Measurements from ENCODE around the gene TXNRD1.
A peak's percentile ranks its signal among the peaks of the same experiment; 100 is the strongest.
"Not testable (repeated sequence)": the region's sequence is repeated elsewhere in the genome, so short reads cannot be mapped to it uniquely, and the experiment has no call there.

The TXNRD1 gene

DNA sequence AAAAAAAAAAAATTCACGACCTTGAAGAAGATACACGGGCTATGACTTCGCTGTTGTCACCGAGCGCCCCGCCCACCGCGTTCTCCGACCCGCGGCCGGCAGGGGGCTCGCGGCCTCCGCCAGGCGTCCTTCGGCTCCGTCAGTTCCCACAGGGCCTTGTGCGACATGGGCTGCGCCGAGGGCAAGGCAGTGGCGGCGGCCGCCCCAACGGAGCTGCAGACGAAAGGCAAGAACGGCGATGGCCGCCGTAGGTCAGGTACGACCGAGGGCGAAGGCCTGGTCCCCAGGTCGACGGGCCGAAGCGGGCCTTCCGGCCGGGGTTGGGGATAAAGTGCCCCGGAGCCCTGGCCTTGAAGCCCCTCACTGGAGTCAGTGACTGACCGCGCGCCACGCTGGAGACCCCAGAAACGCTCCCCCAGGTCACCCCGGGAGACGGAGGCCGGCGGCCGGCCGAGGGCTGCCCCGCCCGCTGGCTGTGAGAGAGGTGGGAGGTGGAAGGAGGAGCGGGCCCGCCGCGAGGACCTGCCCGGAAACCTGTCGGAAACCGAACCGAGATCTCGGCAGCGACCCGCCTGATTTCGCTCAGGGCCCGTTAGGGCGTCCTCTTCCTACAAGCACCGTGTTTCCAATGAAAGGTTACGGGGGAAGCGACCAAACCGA lies at the start of gene TXNRD1:
Gene TXNRD1 (plus strand): TSS at position 142 of the 660 bp plus-strand sequence. CDS start 24 bp downstream, at position 166.
- Histone ChIP-seq H3K4me1 (ENCODE audit: control insufficient read depth, insufficient read depth, low read length) (peaks cover 13% of the 10 kb centered on the region), H3K4me3 (ENCODE audit: low read length) (peak within 1 kb of the TSS; percentile 77), H3K27me3 (ENCODE audit: control insufficient read depth, insufficient read depth, low read length) (no peaks in the 10 kb centered on the region), H3K27ac (ENCODE audit: low read depth, low read length) (peak within 1 kb of the TSS; percentile 82), H3K36me3 (ENCODE audit: control insufficient read depth, insufficient read depth, low read length) (no peaks in the 10 kb centered on the region), H3K9ac (ENCODE audit: low read length) (peak within 1 kb of the TSS; percentile 68)

DNA sequence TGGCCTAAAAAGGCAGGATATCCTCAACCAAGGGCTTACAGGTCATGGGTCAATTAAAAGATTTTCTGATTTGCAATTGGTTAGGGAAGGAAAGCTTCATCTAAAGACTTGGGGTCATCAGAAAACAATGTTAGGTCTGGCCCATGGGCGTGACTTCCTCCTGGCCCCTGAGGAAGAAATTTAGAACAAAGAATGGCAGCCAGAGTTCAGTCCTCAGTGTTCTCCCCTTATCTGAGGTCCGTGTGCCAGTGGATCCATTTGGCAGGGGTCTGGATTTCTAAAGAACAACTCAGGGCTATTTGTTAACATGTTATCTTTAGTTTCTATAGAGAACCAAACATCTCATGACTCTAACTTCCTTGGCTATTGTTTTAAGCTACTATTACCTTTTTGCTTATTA lies 49.8 kb upstream of the TXNRD1 start:
- no peak overlapping the region for H3K9ac ChIP-seq (ENCODE audit: low read length)
- H3K4me3 ChIP-seq (ENCODE audit: low read length): no peak overlapping the region
- no peaks in the 10 kb centered on the region for H3K36me3 ChIP-seq (ENCODE audit: control insufficient read depth, insufficient read depth, low read length)
- H3K27me3 ChIP-seq (ENCODE audit: control insufficient read depth, insufficient read depth, low read length): no peaks in the 10 kb centered on the region
- no peaks in the 10 kb centered on the region for H3K4me1 ChIP-seq (ENCODE audit: control insufficient read depth, insufficient read depth, low read length)
- no peak overlapping the region for H3K27ac ChIP-seq (ENCODE audit: low read depth, low read length)

DNA sequence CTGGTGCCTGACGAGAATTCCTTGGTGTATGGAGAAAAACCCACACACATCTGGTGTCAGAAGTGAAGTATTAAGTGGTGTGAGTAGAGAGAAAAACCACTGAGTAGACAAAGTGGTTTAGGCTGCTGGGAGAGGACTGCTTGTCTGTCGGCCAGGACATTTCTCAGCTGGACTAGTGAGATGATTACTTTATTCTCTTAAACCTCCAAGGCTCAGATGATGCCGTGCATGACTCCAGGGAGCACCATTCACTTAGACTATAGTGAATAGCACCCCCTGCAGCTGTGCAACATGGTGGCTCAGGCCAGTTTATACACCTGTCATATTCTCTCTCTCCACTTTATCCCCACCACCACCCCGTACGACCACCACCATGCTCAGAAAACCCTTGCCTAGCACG lies 49.1 kb upstream of the TXNRD1 start:
- no peak overlapping the region for H3K27ac ChIP-seq (ENCODE audit: low read depth, low read length)
- no peaks in the 10 kb centered on the region for H3K27me3 ChIP-seq (ENCODE audit: control insufficient read depth, insufficient read depth, low read length)
- no peaks in the 10 kb centered on the region for H3K4me1 ChIP-seq (ENCODE audit: control insufficient read depth, insufficient read depth, low read length)
- H3K36me3 ChIP-seq (ENCODE audit: control insufficient read depth, insufficient read depth, low read length): no peaks in the 10 kb centered on the region
- no peak overlapping the region for H3K4me3 ChIP-seq (ENCODE audit: low read length)
- H3K9ac ChIP-seq (ENCODE audit: low read length): no peak overlapping the region

DNA sequence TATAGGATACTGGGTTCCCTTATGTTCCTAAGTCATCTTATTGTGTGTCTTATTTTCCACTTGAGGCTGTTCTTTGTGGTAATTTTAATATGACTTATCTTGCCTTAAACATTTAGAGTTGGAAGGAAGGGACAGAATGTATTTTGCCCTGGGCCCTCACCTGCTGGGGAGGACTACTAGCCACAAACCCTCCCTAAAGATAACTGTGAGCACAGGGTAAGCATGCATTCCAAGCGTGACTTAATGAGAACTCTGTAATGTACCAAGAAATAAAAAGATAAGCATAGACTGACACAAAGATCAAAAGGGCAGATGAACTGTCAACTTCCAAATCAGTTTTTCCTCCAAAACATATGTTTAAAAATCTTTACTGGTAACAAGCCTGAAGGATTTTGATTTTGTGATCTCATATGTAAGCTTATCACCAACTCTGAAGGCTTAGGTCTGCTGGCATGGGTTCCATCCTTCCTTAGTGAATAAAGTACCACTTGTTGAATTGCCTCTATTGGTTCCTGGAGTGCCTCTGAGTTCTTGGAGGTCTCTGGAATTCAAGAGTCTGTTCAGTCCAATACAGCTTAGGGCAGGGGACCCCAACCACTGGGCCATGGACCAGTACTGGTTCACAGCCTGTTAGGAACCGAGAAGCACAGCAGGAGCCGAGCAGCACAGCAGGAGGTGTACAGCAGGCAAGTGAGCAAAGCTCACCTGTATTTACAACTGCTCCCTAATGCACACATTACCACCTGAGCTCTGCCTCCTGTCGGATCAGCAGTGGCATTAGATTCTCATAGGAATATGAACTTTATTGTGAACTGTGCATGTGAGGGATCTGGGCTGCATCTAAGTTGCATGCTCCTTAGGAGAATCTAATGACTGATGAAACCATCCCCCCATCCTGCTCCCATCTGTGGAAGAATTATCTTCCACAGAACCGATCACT lies 47.8 kb upstream of the TXNRD1 start:
- H3K4me3 ChIP-seq (ENCODE audit: low read length): no peak overlapping the region
- H3K27ac ChIP-seq (ENCODE audit: low read depth, low read length): no peak overlapping the region
- no peaks in the 10 kb centered on the region for H3K36me3 ChIP-seq (ENCODE audit: control insufficient read depth, insufficient read depth, low read length)
- H3K4me1 ChIP-seq (ENCODE audit: control insufficient read depth, insufficient read depth, low read length): no peaks in the 10 kb centered on the region
- H3K27me3 ChIP-seq (ENCODE audit: control insufficient read depth, insufficient read depth, low read length): no peaks in the 10 kb centered on the region
- H3K9ac ChIP-seq (ENCODE audit: low read length): no peak overlapping the region

DNA sequence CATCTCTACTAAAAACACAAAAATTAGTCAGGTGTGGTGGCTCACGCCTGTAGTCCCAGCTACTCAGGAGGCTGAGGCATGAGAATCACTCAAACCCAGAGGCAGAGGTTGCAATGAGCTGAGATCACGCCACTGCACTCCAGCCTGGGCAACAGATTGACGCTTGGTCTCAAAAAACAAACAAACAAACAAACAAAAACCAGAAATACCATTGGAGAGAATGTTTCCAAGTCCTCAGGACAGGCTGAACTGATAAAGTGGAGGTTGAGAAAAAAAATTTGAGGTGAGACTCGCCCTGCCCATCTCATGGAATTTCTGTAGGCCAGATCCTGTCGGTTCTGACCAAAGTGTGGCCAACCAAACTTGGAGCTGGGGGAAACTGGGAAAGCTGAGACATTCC lies 47.0 kb upstream of the TXNRD1 start:
- no peak overlapping the region for H3K4me3 ChIP-seq (ENCODE audit: low read length)
- no peaks in the 10 kb centered on the region for H3K36me3 ChIP-seq (ENCODE audit: control insufficient read depth, insufficient read depth, low read length)
- no peaks in the 10 kb centered on the region for H3K27me3 ChIP-seq (ENCODE audit: control insufficient read depth, insufficient read depth, low read length)
- H3K4me1 ChIP-seq (ENCODE audit: control insufficient read depth, insufficient read depth, low read length): no peaks in the 10 kb centered on the region
- no peak overlapping the region for H3K27ac ChIP-seq (ENCODE audit: low read depth, low read length)
- H3K9ac ChIP-seq (ENCODE audit: low read length): no peak overlapping the region

DNA sequence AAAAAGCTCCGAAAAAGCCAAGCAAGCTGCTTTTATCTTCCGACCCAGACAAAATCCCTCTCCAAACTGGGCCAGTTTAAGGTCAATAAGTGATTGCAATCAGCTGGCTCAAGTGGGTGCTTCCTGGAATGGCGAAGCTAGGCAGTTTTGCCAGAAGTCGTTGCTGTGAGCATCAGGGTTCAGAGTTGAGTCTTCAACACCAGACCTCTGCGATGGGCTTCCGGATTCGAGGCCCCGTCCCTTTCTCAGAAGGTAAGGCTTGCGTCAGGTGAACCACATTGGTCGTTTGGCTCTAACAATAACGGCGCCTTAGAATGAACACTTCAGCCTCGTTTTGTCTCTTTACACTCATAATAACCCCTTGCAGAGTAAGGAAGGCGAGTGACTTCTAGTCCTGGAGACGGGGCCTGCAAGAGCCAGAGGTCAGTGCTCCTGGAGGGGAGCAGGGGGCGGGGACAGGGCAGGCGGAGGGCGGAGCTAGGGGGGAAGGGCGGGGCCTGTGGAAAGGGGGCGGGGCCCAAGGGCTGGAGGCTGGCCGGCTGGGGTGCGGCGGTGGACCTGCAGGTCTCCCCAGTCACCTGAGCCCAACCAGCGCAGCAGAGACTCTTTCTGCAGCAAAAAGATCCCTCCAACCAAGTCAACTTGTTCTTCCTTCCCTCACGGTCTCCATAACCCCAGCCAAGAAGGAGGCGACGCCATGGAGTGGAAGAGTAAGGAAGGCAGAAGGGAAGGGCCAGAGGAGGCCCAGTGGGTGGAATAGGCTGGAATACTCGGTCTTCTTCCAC lies 43.6 kb upstream of the TXNRD1 start:
- Histone ChIP-seq H3K9ac (ENCODE audit: low read length) (no peak overlapping the region), H3K27me3 (ENCODE audit: control insufficient read depth, insufficient read depth, low read length) (no peaks in the 10 kb centered on the region), H3K4me1 (ENCODE audit: control insufficient read depth, insufficient read depth, low read length) (peaks cover 3% of the 10 kb centered on the region), H3K4me3 (ENCODE audit: low read length) (no peak overlapping the region), H3K36me3 (ENCODE audit: control insufficient read depth, insufficient read depth, low read length) (no peaks in the 10 kb centered on the region), H3K27ac (ENCODE audit: low read depth, low read length) (no peak overlapping the region)

DNA sequence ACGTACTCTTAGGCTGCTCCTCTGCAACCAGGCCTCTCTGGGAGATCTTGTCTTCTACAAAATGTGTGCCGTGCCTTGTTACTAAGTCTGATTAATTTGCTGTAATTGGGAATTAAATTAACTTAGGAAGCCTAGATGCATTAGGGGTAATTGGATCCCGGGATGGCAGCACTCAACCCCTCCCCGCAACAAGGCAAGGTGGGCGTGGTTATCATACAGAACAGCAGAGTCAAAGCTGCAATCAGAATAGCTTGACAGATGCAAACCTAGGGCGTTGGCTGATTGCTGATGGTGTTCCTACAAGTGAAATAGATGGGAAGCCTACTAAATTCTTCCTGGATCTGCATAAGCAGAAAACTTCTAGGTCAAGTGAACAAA lies 43.0 kb upstream of the TXNRD1 start:
- H3K27me3 ChIP-seq (ENCODE audit: control insufficient read depth, insufficient read depth, low read length): no peaks in the 10 kb centered on the region
- H3K4me1 ChIP-seq (ENCODE audit: control insufficient read depth, insufficient read depth, low read length): peaks cover 9% of the 10 kb centered on the region
- H3K4me3 ChIP-seq (ENCODE audit: low read length): no peak overlapping the region
- no peak overlapping the region for H3K27ac ChIP-seq (ENCODE audit: low read depth, low read length)
- no peak overlapping the region for H3K9ac ChIP-seq (ENCODE audit: low read length)
- H3K36me3 ChIP-seq (ENCODE audit: control insufficient read depth, insufficient read depth, low read length): no peaks in the 10 kb centered on the region

DNA sequence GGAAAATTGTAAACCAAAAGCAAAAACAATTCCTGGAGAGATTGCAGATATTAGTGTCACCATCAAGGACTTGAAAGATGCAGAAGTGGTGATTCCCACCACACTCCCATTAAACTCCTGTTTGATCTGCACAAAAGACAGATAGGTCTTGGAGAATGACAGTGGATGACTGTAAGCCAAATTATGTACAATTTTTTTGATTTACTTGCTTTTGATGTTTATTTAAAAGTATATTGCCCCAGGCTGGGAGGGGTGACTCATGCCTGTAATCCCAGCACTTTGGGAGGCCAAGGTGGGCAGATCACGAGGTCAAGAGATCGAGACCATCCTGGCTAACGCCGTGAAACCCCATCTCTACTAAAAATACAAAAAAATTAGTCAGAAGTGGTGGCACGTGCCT lies 41.8 kb upstream of the TXNRD1 start:
- peaks cover 21% of the 10 kb centered on the region for H3K4me1 ChIP-seq (ENCODE audit: control insufficient read depth, insufficient read depth, low read length)
- H3K4me3 ChIP-seq (ENCODE audit: low read length); H3K27me3 ChIP-seq (ENCODE audit: control insufficient read depth, insufficient read depth, low read length); H3K9ac ChIP-seq (ENCODE audit: low read length); H3K27ac ChIP-seq (ENCODE audit: low read depth, low read length); H3K36me3 ChIP-seq (ENCODE audit: control insufficient read depth, insufficient read depth, low read length): not testable (repeated sequence)

DNA sequence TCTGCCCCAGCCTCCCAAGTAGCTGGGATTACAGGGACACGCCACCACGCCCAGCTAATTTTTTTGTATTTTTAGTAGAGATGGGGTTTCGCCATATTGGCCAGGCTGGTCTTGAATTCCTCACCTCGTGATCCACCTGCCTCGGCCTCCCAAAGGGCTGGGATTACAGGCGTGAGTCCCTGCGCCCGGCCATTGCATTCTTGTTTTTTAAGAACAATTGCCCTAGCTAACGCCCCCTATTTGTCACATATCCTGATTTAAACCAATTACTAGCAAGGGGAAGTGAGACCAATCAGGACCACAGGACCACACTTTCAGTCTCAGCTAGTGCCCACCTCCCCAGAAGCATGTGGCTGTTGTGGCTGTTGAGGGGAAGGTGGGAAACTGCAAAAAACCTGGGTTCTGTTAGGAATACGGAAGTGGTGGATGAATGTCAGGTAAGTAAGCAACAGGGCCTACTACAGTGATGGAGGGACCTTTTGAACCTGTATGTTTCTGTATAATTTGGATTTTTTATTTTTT lies 39.8 kb upstream of the TXNRD1 start:
- H3K27me3 ChIP-seq (ENCODE audit: control insufficient read depth, insufficient read depth, low read length): no peaks in the 10 kb centered on the region
- H3K4me1 ChIP-seq (ENCODE audit: control insufficient read depth, insufficient read depth, low read length): peaks cover 25% of the 10 kb centered on the region
- H3K36me3 ChIP-seq (ENCODE audit: control insufficient read depth, insufficient read depth, low read length): no peaks in the 10 kb centered on the region
- no peak overlapping the region for H3K9ac ChIP-seq (ENCODE audit: low read length)
- no peak overlapping the region for H3K27ac ChIP-seq (ENCODE audit: low read depth, low read length)
- no peak overlapping the region for H3K4me3 ChIP-seq (ENCODE audit: low read length)

DNA sequence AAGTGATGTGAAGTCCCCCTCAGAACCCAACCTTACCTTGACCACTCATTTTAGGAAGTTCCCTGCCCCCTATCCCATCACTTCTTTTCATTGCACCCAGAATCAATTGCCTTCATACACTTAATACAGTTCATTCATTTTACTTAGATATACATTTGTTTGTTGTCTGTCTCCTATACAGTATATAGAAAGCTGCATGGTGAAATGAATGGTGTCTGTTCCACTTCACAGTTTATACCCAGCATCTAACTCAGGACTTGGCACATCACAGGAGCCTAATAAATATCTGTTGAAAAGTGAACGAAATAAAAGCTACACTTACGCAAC lies 38.3 kb upstream of the TXNRD1 start:
- peaks cover 35% of the 10 kb centered on the region for H3K4me1 ChIP-seq (ENCODE audit: control insufficient read depth, insufficient read depth, low read length)
- H3K36me3 ChIP-seq (ENCODE audit: control insufficient read depth, insufficient read depth, low read length): no peaks in the 10 kb centered on the region
- H3K9ac ChIP-seq (ENCODE audit: low read length): no peak overlapping the region
- no peak overlapping the region for H3K4me3 ChIP-seq (ENCODE audit: low read length)
- no peaks in the 10 kb centered on the region for H3K27me3 ChIP-seq (ENCODE audit: control insufficient read depth, insufficient read depth, low read length)
- H3K27ac ChIP-seq (ENCODE audit: low read depth, low read length): peak overlapping the region; percentile 87

DNA sequence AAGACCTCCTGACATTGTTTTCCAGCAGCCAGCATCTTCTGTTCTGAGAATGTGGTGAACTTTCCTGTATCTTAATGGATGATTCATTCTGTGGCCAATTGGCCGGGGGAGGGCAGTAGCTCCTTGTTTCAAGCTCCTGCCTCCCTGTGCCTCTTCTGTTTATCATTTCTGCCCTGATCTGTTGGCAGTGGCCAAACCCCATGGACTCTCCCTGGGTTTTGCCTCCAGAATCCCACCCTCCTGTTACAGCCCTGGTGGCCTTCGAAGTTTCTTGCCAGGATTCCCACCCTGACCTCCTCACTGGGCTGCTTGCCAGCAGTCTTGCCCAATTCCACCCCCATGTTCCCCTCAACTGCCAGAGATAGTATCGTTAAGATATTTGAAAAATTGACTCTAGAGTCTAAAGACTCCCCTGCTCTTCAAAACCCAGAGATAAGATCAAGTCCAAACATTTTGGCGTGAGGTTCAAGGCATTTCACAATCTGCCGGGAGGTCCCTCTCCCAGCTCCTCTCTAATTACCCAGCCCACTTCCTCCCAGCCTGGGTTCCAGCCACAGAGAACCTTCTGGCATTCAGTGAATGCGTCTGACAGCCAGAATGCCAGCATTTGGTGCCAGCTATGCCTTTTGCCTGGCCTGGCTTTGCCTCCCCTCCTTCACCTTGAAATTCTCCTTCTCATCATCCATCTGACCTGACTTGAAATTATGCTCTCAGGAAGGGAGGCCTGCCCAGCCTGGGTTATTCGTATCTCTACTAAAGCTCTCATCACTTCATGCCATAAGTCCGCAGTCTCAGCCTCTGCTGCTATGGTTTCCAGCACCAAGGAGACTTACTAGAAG lies 37.7 kb upstream of the TXNRD1 start:
- Histone ChIP-seq H3K27me3 (ENCODE audit: control insufficient read depth, insufficient read depth, low read length) (no peaks in the 10 kb centered on the region), H3K4me1 (ENCODE audit: control insufficient read depth, insufficient read depth, low read length) (peaks cover 40% of the 10 kb centered on the region), H3K9ac (ENCODE audit: low read length) (no peak overlapping the region), H3K27ac (ENCODE audit: low read depth, low read length) (peak overlapping the region; percentile 87), H3K4me3 (ENCODE audit: low read length) (no peak overlapping the region), H3K36me3 (ENCODE audit: control insufficient read depth, insufficient read depth, low read length) (no peaks in the 10 kb centered on the region)
